GM18868 (cell line): ENCODE data around the gene ATP2A3.

Experiments used
- ATAC-seq: cut with Tn5 transposase; IDR thresholded peaks from one replicate; pipeline ENCODE4 v1.9.1; 2021; ENCODE audit warnings: mild to moderate bottlenecking, moderate library complexity; ENCODE audit not compliant: unreplicated experiment

The ATP2A3 gene

DNA sequence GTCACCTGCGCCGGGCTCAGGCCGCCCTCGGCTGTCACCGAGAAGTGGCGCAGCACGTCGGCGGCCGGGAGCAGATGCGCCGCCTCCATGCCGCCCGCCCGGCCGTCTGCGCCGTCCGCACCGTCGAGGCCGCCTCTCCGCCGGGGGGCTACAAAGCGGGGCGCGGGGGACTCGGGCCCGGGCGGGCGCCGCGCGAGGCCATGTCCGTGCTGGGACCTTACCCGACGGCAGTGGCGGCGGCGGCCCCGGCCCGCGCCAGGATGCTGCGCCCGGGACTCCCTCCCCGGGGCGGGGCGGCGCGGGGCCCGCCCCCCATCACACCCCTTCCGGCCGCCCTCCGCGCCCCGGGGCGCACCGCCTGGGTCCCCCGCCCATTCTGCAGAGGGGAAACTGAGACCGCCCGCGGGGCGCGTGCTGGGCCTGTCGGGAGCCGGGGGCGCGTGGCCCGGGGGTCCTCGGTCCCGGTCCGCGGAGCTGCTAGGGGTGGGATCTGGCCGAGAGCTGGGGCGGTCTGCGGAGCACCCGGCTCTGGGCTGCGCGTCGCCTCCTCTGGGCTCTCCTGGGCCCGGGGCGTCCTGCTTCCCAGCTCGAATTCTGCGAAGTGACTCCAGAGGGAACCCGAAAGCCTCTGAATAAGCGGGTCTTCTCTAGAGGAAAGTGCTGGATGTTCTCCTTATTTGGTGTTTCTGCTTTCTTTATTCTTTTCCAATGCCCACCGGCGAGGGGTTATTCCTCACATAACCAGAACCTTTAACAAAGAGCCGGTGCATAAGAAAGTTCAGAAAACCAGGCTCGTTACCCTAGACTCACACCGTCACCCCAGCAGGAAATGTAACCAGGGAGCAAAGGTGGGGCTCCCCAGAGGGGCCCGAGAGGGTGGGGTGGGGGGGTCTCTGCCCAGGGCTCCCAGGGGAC, at the start of gene ATP2A3:
TSS of gene ATP2A3 (minus strand) at position 235 of the 915 bp plus-strand sequence. CDS start at position 89, 146 bp downstream.
- peak; percentile 53 for ATAC-seq

GRCh38 chr17:4010754-4011153, 46.5 kb upstream of the ATP2A3 start:
- no peak for ATAC-seq

DNA sequence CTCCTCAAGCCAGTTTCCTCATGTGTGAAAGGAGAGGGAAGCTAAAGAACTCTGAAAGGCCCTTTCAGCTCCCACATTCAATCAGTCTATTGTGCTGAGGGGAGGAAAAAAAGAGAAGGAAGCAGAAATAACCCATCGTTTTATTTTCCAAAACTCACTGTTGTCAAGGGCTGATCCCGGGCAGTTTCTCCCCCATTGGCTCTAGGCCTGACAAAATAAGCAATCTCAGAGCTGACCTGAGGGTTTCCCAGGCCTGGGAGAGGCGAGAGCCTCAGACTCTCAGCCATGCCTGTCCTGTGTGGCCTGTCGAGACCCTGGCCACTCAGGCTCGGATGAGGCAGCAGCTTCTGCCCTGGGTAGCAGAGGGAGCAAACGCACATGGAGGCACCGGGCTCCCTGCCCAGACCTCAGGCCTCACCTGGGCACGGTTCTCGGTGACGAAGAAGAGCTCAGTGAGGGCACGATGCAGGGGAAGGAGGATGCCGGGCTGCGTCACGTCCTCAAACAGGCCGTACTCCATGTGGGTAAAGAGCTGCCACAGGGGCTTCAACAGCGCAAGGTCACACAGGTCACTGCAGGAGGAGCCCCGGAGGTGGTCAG, 45.0 kb upstream of the ATP2A3 start:
- ATAC-seq, result no peak

- ATAC-seq, result no peak
Measured at GRCh38 chr17:4008441-4009185, 44.4 kb upstream of the ATP2A3 start.

- no peak for ATAC-seq
Measured at GRCh38 chr17:4008082-4008435, 43.8 kb upstream of the ATP2A3 start.

DNA sequence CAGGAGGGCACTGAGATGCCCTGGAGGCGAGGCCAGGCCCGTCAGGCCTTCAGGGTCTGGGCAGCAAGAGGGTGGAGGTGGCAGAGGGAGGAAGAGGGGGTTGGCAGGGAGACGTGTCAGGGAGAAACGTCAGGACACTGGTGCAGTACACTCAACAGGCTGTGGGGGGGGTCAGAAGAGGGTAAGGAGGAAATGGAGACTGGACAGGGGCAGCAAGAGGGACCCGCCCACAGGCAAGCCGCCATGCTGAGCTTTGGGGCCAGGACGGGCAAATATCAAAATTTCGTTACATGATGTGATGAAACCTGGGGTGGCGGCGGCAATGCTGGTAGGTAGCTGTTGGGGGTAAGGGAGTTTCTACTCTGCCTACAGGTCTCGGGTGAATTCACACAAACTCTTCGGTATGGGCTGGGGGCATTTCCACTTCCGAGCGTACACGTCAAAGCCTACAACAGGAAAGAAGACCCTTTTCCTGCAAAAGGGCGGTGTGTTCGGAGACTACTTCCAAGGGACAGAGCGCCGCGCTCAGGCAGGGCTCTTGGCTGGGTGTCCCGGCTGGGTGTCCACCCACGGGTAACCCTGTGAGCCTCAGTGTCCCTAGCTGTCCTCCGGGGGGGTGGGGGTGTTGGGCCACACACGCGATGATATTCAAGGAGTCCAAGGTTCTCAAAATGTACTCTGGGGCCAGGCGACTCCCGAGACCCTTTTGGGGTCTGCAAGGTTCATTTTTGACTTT, 43.3 kb upstream of the ATP2A3 start:
- no peak for ATAC-seq

DNA sequence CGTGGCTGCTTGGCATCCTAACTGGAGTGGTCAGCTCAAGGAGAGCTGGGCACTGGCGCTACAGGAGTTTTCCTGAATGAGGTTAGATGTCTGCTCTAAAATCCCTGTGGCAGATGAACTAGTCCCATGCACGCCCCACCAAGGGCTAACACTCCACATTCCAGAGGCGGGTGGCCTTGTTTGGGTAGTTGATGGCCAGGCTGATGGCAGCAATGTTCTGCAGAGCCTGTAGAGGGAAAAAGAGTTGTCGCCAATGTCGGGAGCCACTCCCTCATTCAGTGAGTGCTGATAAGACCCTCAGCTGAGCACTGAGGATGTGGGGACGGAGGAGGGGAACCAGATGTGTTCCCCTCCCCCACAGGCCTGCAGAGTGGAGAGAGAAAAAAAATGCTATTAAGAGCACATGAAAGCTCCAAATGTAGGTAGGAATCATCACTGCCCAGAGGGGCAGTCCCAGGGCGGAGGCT, 42.5 kb upstream of the ATP2A3 start:
- no peak for ATAC-seq

- ATAC-seq, result no peak
Measured at GRCh38 chr17:4006165-4006589, 41.9 kb upstream of the ATP2A3 start.

DNA sequence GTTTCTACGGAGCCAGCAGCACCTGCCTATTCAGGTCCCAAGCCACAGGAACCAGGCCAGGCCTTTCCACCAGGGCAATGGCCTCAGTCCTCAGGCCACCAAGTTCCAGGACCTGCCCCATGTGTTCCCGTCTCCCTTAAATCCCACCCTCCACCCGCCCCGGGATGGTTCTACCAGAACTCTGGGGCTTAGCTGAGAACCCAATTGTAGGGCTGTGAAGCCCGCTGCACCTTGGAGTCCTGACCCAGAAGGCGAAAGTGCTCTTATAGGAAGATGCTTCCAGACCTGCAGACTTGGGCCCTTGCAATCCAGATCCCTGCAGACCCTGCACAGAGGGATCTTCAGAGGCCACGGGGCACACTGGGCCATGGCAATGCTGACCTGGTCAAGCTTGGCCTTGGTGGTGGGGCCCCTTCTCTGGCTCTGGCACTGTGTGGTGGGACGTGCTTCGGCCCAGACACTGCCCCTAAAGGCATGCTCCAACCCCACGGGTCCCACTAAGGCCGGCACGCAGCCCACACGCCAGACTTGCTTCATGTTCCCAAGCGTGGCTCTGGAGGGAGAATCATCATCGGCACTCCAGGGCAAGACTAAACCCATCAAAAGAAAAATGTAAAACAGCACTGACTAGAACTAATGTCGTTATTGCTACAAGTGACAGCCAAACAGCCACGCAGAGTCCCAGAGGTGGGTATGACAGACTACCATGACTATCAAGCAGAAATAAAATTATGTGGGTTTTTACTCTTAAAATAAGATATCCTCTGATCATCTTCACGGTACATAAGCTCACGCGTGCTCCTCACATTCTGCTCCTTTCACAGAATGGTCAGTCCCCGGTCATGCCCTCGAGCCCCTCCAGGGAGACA, 41.3 kb upstream of the ATP2A3 start:
- no peak for ATAC-seq

DNA sequence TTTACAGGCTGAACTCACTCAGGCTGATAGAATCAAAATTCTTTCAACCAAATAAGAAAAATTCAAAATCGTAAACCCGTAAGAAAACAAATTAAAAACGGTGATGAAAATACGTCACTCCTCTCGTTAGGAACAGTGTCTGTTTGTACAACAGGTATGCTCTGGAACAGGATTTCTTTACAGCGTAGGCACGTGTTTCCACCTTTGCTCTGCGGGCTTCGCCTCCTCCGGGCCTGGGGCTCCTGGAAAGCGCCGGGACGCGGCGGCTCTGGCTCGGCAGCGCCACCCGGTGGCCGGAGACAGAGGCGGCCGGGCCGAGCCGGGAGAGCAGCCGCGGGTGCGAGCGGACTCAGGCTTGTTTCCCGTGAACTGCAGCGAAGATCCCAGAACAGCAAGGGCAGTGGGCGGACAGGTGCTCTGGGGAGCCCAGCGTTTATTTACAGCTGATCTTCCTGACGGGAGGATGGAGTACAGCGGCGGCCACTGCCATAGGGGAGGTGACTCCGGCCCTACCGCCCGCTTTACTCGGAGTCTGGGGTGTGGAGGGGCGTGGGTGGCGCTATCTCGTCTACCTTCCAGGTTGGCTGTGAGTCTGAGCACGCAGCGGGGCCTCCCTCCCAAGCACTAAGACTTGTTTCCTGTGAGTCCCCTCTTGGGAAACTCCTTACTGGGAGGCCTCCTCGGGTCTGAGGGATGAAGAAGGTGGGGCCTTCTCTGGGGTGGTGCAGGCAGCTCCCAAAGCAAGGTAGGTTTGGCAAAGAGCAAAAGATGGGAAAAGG, 40.5 kb upstream of the ATP2A3 start:
- ATAC-seq, result no peak

GRCh38 chr17:4003501-4004421, 39.5 kb upstream of the ATP2A3 start:
- ATAC-seq, result no peak

DNA sequence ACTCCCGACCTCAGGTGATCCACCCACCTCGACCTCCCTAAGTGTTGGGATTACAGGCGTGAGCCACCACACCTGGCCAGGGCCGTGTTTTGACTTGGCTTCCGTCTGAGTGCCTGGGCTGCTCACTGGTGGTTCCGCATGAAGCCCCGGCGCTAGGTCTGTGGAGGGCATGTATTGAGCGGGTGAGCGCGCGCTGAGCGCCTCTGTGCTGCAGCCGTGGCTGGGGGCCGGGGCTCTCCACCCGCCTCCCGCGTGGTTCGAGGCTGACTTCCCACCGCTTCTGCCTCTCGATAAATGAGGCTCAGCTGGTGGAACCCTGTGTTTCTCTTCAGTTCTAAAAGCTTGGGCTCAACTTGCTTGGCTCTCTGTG, 38.9 kb upstream of the ATP2A3 start:
- ATAC-seq, result no peak

DNA sequence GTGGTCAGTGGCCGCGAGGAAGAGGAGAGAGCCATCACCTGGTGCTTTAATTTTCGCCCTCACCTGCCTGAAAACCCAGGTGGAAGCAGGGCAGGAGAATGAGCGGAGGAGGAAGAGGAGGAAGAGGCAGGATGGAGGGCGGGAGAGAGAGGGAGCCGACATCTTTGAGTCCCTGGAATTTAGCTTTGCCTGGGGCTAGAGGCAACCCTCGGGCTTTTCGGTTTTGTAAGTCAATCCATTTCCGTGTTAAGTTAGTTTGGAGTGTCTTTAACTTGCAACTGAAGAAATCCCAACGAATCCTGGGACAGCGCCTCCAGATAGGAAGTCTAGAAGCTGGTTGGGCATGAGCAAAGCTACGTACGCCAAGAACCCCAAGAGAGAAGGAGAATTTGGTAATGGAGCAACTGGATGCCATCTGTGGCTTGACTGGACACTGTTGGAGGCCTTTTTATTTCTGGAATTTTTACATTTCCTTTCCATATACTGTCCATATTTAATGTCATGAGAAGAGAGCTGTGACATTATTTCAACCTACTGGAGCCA, 36.9 kb upstream of the ATP2A3 start:
- ATAC-seq, result no peak

- no peak for ATAC-seq
Measured at GRCh38 chr17:3998436-3998835, 34.2 kb upstream of the ATP2A3 start.

- no peak for ATAC-seq
Measured at GRCh38 chr17:3995067-3995466, 30.8 kb upstream of the ATP2A3 start.

GRCh38 chr17:3994221-3994576, 30.0 kb upstream of the ATP2A3 start:
- no peak for ATAC-seq

DNA sequence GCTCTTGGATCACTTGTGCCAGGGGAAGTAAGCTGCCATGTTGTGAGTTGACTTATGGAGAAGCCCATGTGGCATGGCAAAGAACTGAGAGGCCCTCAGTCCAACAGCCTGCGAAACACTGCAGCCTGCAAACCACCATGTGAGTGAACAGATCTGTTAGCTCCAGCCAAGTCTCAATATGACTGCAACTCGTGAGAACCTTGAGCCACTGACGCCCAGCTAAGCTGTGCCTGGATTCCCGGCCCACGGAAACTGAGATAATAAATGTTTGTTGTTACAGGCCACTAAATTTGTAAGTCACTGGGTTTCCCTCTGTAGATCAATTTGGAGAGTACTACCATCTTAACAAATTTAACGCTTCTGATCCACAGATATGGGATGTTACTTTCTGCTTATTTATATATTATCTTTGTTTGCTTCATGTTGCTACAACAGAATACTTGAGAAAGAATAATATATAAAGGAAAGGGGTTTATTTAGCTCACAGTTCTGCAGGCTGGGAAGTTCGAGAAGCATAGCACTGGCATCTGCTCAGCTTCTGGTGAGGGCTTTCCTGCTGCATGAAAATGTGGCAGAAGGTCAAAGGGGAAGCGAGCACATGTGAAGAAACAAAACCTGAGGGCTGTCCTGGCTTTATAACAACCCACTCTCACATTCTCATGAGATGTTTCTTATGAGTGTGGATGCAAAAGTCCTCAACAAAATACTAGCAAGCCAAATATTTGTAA, 29.4 kb upstream of the ATP2A3 start:
- no peak for ATAC-seq
